PC-9 (cell line): Measurements from ENCODE around the gene RPS10. TPM values are rescaled to one million over a fixed set of nuclear protein-coding genes. Genes with fewer than 3 reads are reported as not detected.

Source experiments
- BruUV-seq: library from RNA; stranded (reverse); fragments of 400-500 nt; replicated peaks from 2 replicates; lab custom pipeline; 2021; lab: Mats Ljungman, UMichigan
- CTCF ChIA-PET: fragments of 300-600 bp; sonication (Branson Sonifier 250); formaldehyde crosslinking; loops from one replicate; lab custom pipeline; 2022; ENCODE audit warnings: antibody characterized with exemption; lab: Charles Lee
- POLR2A ChIA-PET: fragments of 300-600 bp; sonication (Branson Sonifier 250); formaldehyde crosslinking; loops from one replicate; lab custom pipeline; 2022; ENCODE audit warnings: antibody characterized with exemption; ENCODE audit not compliant: unreplicated experiment; lab: Charles Lee
- DNase-seq, 2 experiments: peaks; one replicate each; pipeline versions ENCODE4 v3.0.0 to v3.0.0-alpha.2; 2015 to 2022; ENCODE audit warnings: mixed read lengths in 1 of 2
- H2AFZ ChIP-seq: fragments of 200-600 bp; sonication (generic); 2 replicates; pipeline ENCODE4 v1.8.1; 2017; ENCODE audit warnings: antibody characterized with exemption
- H3F3A ChIP-seq: fragments of 200-600 bp; sonication (generic); 2 replicates; pipeline ENCODE4 v1.8.1; 2017; ENCODE audit warnings: antibody characterized with exemption, mild to moderate bottlenecking, low read depth; ENCODE audit not compliant: insufficient read depth
- H3K27ac ChIP-seq: fragments of 200-600 bp; sonication (generic); 2 replicates; pipeline ENCODE4 v1.6.1; 2016; ENCODE audit warnings: mixed run types
- H3K27me3 ChIP-seq: fragments of 200-600 bp; sonication (generic); 2 replicates; pipeline ENCODE4 v1.6.1; 2016; ENCODE audit warnings: low read depth, mixed run types; ENCODE audit not compliant: insufficient read depth
- H3K36me3 ChIP-seq: fragments of 200-600 bp; sonication (generic); 2 replicates; pipeline ENCODE4 v1.6.1; 2016; ENCODE audit warnings: low read depth, mixed run types
- H3K4me1 ChIP-seq: fragments of 200-600 bp; sonication (generic); replicated peaks from 2 replicates; pipeline ENCODE4 v1.6.1; 2016; ENCODE audit warnings: mixed run types; ENCODE audit not compliant: insufficient read depth
- H3K4me2 ChIP-seq: fragments of 200-600 bp; sonication (generic); 2 replicates; pipeline ENCODE4 v1.6.1; 2017; ENCODE audit warnings: mixed run types
- H3K4me3 ChIP-seq: fragments of 200-600 bp; sonication (generic); 2 replicates; pipeline ENCODE4 v1.6.1; 2016; ENCODE audit warnings: mixed run types
- H3K79me2 ChIP-seq: fragments of 200-600 bp; sonication (generic); 2 replicates; pipeline ENCODE4 v1.6.1; 2017; ENCODE audit warnings: low read depth, mixed run types
- H3K9me2 ChIP-seq: fragments of 200-600 bp; sonication (generic); 2 replicates; pipeline ENCODE4 v1.8.1; 2017; ENCODE audit warnings: mild to moderate bottlenecking; ENCODE audit not compliant: insufficient read depth
- H3K9me3 ChIP-seq: fragments of 200-600 bp; sonication (generic); 2 replicates; pipeline ENCODE4 v1.8.1; 2016; ENCODE audit warnings: low read depth; ENCODE audit not compliant: insufficient read depth
- H4K20me1 ChIP-seq: fragments of 200-600 bp; sonication (generic); 2 replicates; pipeline ENCODE4 v1.8.1; 2017; ENCODE audit not compliant: insufficient read depth
- EZH2 ChIP-seq: fragments of 200-600 bp; sonication (generic); IDR thresholded peaks from 2 replicates; pipeline ENCODE4 v1.8.0; 2017; ENCODE audit warnings: antibody characterized with exemption, low read depth
- intact Hi-C: fragments of 100-400 bp; cut with micrococcal nuclease; formaldehyde crosslinking; loops from one replicate; pipeline ENCODE4 v1.10.0; 2022; ENCODE audit not compliant: unreplicated experiment
- total RNA-seq: library from RNA; stranded (reverse); gene quantifications from 2 replicates; pipeline ENCODE4 v1.2.3, GENCODE V29; 2021
- TF ChIP-seq, protein P1 (sequence below): fragments of 200-600 bp; sonication (generic); conservative IDR thresholded peaks from 2 replicates; pipeline ENCODE4 v1.6.1; 2017; ENCODE audit warnings: mixed run types, antibody characterized with exemption, mild to moderate bottlenecking, moderate library complexity

Gene RPS10
- total RNA-seq, 1 experiment from 2014 or later = 1,786 TPM

DNA sequence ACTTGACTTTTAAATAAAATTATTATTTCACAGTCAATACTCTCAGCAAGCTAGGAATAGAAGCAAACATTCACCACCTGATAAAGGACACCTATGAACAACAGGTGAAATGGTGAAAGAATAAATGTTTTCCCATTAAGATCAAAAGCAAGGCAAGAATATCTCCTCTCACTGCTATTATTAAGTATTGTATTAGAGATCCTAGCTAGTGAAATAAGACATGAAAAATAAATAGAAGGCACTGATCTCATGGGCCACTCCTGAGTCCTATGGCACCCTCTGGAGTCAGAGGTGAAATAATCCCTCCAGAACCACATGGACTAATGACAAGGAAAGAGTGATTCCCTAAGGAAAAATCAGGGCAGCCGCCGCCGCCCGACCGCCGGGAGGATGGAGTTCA lies 29.4 kb downstream of the RPS10 start:
- Histone ChIP-seq H3K27ac (no peak overlapping the region), H3K9me2 (no peaks in the 10 kb centered on the region), H3K79me2 (peaks cover 10% of the 10 kb centered on the region), H3K9me3 (peaks cover 6% of the 10 kb centered on the region; the same call in 1 of the 2 replicates), H3K4me1 (peaks cover 10% of the 10 kb centered on the region), H3F3A (peaks cover 6% of the 10 kb centered on the region; the same call in 1 of the 2 replicates), H3K4me3 (no peak overlapping the region), H3K4me2 (no peak overlapping the region), H3K27me3 (no peaks in the 10 kb centered on the region), H4K20me1 (no peaks in the 10 kb centered on the region), H3K36me3 (no peaks in the 10 kb centered on the region), H2AFZ (no peak overlapping the region)
- no TSS peak for BruUV-seq
- ChIA-PET CTCF (no interaction called here), POLR2A (no interaction called here)
- TF ChIP-seq, protein P1, sequence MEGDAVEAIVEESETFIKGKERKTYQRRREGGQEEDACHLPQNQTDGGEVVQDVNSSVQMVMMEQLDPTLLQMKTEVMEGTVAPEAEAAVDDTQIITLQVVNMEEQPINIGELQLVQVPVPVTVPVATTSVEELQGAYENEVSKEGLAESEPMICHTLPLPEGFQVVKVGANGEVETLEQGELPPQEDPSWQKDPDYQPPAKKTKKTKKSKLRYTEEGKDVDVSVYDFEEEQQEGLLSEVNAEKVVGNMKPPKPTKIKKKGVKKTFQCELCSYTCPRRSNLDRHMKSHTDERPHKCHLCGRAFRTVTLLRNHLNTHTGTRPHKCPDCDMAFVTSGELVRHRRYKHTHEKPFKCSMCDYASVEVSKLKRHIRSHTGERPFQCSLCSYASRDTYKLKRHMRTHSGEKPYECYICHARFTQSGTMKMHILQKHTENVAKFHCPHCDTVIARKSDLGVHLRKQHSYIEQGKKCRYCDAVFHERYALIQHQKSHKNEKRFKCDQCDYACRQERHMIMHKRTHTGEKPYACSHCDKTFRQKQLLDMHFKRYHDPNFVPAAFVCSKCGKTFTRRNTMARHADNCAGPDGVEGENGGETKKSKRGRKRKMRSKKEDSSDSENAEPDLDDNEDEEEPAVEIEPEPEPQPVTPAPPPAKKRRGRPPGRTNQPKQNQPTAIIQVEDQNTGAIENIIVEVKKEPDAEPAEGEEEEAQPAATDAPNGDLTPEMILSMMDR = no peak
- TF ChIP-seq EZH2 = no peak
- no peak for DNase-seq
- intact Hi-C loops = no loop called here

DNA sequence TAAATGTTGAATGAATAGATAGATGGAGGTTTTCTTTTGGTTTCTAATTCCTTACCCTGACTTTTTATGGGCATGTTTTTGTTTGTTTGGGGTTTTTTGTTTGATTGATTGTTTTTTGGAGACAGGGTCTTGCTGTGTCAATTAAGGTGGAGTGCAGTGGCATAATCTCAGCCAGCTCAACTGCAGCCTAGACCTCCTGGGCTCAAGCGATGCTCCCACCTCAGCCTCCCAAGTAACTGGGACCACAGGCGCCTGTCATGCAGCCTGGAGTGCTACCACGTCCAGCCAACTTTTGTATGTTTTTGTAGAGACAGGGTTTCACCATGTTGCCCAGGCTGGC lies 31.9 kb downstream of the RPS10 start:
- intact Hi-C loops = loop anchor here (2.0 kb wide), 1 partner anchor 197 kb away; no protein-coding TSS in a partner anchor
- no peaks in the 10 kb centered on the region for H3K9me2 ChIP-seq
- peaks cover 19% of the 10 kb centered on the region for H3K4me1 ChIP-seq
- H3K4me3 ChIP-seq = no peak overlapping the region
- H3K79me2 ChIP-seq = peaks cover 36% of the 10 kb centered on the region
- CTCF ChIA-PET = no interaction called here
- H3K9me3 ChIP-seq = peaks cover 6% of the 10 kb centered on the region; the same call in 1 of the 2 replicates
- POLR2A ChIA-PET = no interaction called here
- peaks cover 16% of the 10 kb centered on the region for H3F3A ChIP-seq
- H3K27ac ChIP-seq = no peak overlapping the region
- TF ChIP-seq EZH2 = no peak
- TF ChIP-seq, protein P1 = no peak
- H4K20me1 ChIP-seq = peaks cover 9% of the 10 kb centered on the region; the same call in 1 of the 2 replicates
- H2AFZ ChIP-seq = no peak overlapping the region
- no peaks in the 10 kb centered on the region for H3K27me3 ChIP-seq
- H3K36me3 ChIP-seq = no peaks in the 10 kb centered on the region
- no peak overlapping the region for H3K4me2 ChIP-seq
- DNase-seq = no peak
- BruUV-seq = no TSS peak

DNA sequence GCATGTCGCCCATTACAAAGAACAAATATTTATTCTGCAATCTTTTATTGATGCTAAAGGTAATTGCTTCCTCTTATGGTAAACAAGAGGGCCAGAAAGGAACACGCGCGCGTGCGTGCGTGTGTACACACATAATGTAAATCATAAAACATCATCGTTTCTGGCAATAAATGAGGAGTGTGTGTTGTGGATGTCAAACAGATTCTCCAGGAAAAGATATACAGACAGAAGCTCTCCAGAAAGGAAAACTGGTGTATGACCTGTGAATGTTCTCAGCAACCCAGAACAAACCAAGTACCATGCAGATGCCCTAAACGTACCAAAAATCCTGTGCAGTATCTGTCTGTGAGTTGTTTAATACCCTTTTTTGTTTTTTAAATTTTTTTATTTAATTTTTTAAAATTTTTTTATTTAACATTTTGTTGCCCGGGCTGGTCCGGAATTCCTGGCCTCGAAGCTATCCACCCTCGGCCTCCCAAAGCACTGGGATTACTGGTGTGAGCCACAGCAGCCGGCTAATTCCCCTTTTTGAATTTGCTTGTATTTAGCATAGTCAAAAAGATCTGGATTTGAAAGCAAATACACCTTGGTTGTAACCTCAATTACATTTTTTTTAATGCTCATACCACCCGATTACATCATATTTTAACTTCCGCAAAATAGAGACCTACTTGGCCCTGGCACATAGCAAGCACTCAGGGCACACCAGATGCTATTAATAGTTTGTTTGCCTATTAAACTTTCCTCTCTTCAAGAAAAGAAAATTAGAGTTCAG lies 32.5 kb downstream of the RPS10 start:
- Histone ChIP-seq H3K9me2 (no peaks in the 10 kb centered on the region), H3K36me3 (no peaks in the 10 kb centered on the region), H4K20me1 (peaks cover 14% of the 10 kb centered on the region; the same call in 1 of the 2 replicates), H3F3A (peaks cover 16% of the 10 kb centered on the region), H2AFZ (peak overlapping the region; percentile 84), H3K27me3 (no peaks in the 10 kb centered on the region), H3K9me3 (peaks cover 6% of the 10 kb centered on the region; the same call in 1 of the 2 replicates), H3K4me3 (peak overlapping the region; percentile 99), H3K27ac (no peak overlapping the region), H3K4me2 (peak overlapping the region; percentile 97), H3K4me1 (peaks cover 19% of the 10 kb centered on the region), H3K79me2 (peaks cover 41% of the 10 kb centered on the region)
- TF ChIP-seq, protein P1 = no peak
- TF ChIP-seq EZH2 = no peak
- TSS peak; percentile 41 for BruUV-seq
- intact Hi-C loops = loop anchor here (2.0 kb wide), 1 partner anchor 197 kb away; no protein-coding TSS in a partner anchor
- no peak for DNase-seq
- CTCF ChIA-PET = no interaction called here
- POLR2A ChIA-PET = no interaction called here
